SJCRH30 (cell line): ENCODE results near the gene NPAP1. TPM values are rescaled to one million over a fixed set of nuclear protein-coding genes. Genes with fewer than 3 reads are reported as not detected.

Experiments used
- DNase-seq, 2 experiments: peaks; one replicate each; pipeline ENCODE4 v3.0.0-alpha.2; 2015 to 2020
- H3K27ac ChIP-seq: fragments of 250-450 bp; sonication (Bioruptor Pico); 2 replicates; pipeline ENCODE4 v1.5.1; 2020; ENCODE audit warnings: mild to moderate bottlenecking, moderate library complexity
- H3K27me3 ChIP-seq: fragments of 250-450 bp; sonication (Bioruptor Pico); 2 replicates; pipeline ENCODE4 v1.5.1; 2020; ENCODE audit warnings: mild to moderate bottlenecking, moderate library complexity
- H3K36me3 ChIP-seq: fragments of 250-450 bp; sonication (Bioruptor Pico); 2 replicates; pipeline ENCODE4 v1.5.1; 2020; ENCODE audit warnings: mild to moderate bottlenecking, moderate library complexity
- H3K4me1 ChIP-seq: fragments of 250-450 bp; sonication (Bioruptor Pico); 2 replicates; pipeline ENCODE4 v1.5.1; 2020; ENCODE audit warnings: mild to moderate bottlenecking, moderate library complexity
- H3K4me3 ChIP-seq: fragments of 250-450 bp; sonication (Bioruptor Pico); 2 replicates; pipeline ENCODE4 v1.5.1; 2020; ENCODE audit warnings: mild to moderate bottlenecking, moderate library complexity
- H3K9me3 ChIP-seq: fragments of 250-450 bp; sonication (Bioruptor Pico); replicated peaks from 2 replicates; pipeline ENCODE4 v1.5.1; 2020; ENCODE audit warnings: mild to moderate bottlenecking, moderate library complexity
- total RNA-seq: library from RNA; depleted of rRNA; stranded (reverse); fragments of >200 nt; shearing (Covaris generic); gene quantifications from 2 replicates; pipeline ENCODE4 v1.2.3, GENCODE V29; 2014

The NPAP1 gene
- total RNA-seq, 1 experiment from 2014 or later: not detected

- H3K4me3 ChIP-seq: no peak overlapping the region
- no peaks in the 10 kb centered on the region for H3K27me3 ChIP-seq
- no peaks in the 10 kb centered on the region for H3K9me3 ChIP-seq
- DNase-seq: no peak
- no peaks in the 10 kb centered on the region for H3K4me1 ChIP-seq
- H3K36me3 ChIP-seq: no peaks in the 10 kb centered on the region
- no peak overlapping the region for H3K27ac ChIP-seq
Observed at GRCh38 chr15:24718289-24719082, 42.9 kb downstream of the NPAP1 start.

- Histone ChIP-seq H3K27me3 (no peaks in the 10 kb centered on the region), H3K36me3 (no peaks in the 10 kb centered on the region), H3K4me1 (no peaks in the 10 kb centered on the region), H3K4me3 (no peak overlapping the region), H3K9me3 (no peaks in the 10 kb centered on the region), H3K27ac (no peak overlapping the region)
- DNase-seq: no peak
Observed at GRCh38 chr15:24729760-24730159, 54.2 kb downstream of the NPAP1 start.
